Mammary epithelial cell (primary cell): ENCODE data around the gene ENDOD1.

Experiments used
- EZH2 ChIP-seq: IDR thresholded peaks from 2 replicates; pipeline ENCODE4 v1.6.1; 2012; ENCODE audit warnings: low read length, inconsistent platforms, borderline replicate concordance
- TF ChIP-seq, protein P1 (sequence below), 2 donors: IDR thresholded peaks in 1 of 2; conservative IDR thresholded peaks in 1 of 2; 2 replicates each; pipeline ENCODE4 v1.5.1; 2011 to 2012; ENCODE audit warnings: inconsistent platforms in 2 of 2, low read length in 2 of 2, mild to moderate bottlenecking in 2 of 2, control low read depth in 1 of 2, low read depth in 1 of 2; ENCODE audit not compliant: insufficient read depth in 1 of 2; ENCODE audit errors: extremely low read depth in 1 of 2

- no peak for TF ChIP-seq EZH2
- TF ChIP-seq, protein P1, sequence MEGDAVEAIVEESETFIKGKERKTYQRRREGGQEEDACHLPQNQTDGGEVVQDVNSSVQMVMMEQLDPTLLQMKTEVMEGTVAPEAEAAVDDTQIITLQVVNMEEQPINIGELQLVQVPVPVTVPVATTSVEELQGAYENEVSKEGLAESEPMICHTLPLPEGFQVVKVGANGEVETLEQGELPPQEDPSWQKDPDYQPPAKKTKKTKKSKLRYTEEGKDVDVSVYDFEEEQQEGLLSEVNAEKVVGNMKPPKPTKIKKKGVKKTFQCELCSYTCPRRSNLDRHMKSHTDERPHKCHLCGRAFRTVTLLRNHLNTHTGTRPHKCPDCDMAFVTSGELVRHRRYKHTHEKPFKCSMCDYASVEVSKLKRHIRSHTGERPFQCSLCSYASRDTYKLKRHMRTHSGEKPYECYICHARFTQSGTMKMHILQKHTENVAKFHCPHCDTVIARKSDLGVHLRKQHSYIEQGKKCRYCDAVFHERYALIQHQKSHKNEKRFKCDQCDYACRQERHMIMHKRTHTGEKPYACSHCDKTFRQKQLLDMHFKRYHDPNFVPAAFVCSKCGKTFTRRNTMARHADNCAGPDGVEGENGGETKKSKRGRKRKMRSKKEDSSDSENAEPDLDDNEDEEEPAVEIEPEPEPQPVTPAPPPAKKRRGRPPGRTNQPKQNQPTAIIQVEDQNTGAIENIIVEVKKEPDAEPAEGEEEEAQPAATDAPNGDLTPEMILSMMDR (conservative IDR thresholded peaks at IDR 0.05 in 1 of 2, IDR thresholded peaks at IDR 0.05 in 1 of 2; ENCODE audit: extremely low read depth in 1 of 2, insufficient read depth in 1 of 2, low read depth in 1 of 2, low read length in 2 of 2) = no peak
These were observed 19.2 kb upstream of the ENDOD1 start for GRCh38 chr11:95070471-95070870.
